ENCODE measurements around the gene OBP2B.
"Not testable (repeated sequence)": the region's sequence is repeated elsewhere in the genome, so short reads cannot be mapped to it uniquely, and the experiment has no call there.

The OBP2B gene

GRCh38 chr9:133227242-133227860 lies 18.3 kb upstream of the OBP2B start:
- TF ChIP-seq EZH2 (IDR thresholded peaks at IDR 0.05), result no peak
- no peak for TF ChIP-seq POLR2AphosphoS5 (IDR thresholded peaks at IDR 0.05; ENCODE audit: borderline replicate concordance, low read depth, low read length)
- no peak for TF ChIP-seq FOXP2 (optimal IDR thresholded peaks at IDR 0.05; ENCODE audit: control extremely low read depth, extremely low read length, insufficient read depth)
- no peaks in the 10 kb centered on the region for H3K9me3 ChIP-seq (ENCODE audit: low read depth, low read length)
- no peak for DNase-seq (ENCODE audit: low read depth, low spot score)
- H3K4me3 ChIP-seq, result no peak overlapping the region
- no peak overlapping the region for H3K9ac ChIP-seq (ENCODE audit: insufficient read length)
- H3K36me3 ChIP-seq (ENCODE audit: insufficient read depth, low read length), result no peaks in the 10 kb centered on the region
- H3K27ac ChIP-seq, result no peak overlapping the region

GRCh38 chr9:133226219-133227171 lies 17.4 kb upstream of the OBP2B start:
- Histone ChIP-seq H3K36me3 (ENCODE audit: insufficient read depth, low read length) (no peaks in the 10 kb centered on the region), H3K9ac (ENCODE audit: insufficient read length) (no peak overlapping the region), H3K27ac (no peak overlapping the region), H3K9me3 (ENCODE audit: low read depth, low read length) (no peaks in the 10 kb centered on the region), H3K4me3 (no peak overlapping the region)
- DNase-seq (ENCODE audit: low read depth, low spot score), result no peak
- TF ChIP-seq FOXP2 (optimal IDR thresholded peaks at IDR 0.05; ENCODE audit: control extremely low read depth, extremely low read length, insufficient read depth) (no peak), POLR2AphosphoS5 (IDR thresholded peaks at IDR 0.05; ENCODE audit: borderline replicate concordance, low read depth, low read length) (no peak), EZH2 (IDR thresholded peaks at IDR 0.05) (no peak)

GRCh38 chr9:133225171-133226011 lies 16.3 kb upstream of the OBP2B start:
- Histone ChIP-seq H3K36me3 (ENCODE audit: insufficient read depth, low read length) (no peaks in the 10 kb centered on the region), H3K9me3 (ENCODE audit: low read depth, low read length) (no peaks in the 10 kb centered on the region), H3K27ac (no peak overlapping the region), H3K4me3 (no peak overlapping the region), H3K9ac (ENCODE audit: insufficient read length) (no peak overlapping the region)
- no peak for DNase-seq (ENCODE audit: low read depth, low spot score)
- TF ChIP-seq POLR2AphosphoS5 (IDR thresholded peaks at IDR 0.05; ENCODE audit: borderline replicate concordance, low read depth, low read length) (no peak), EZH2 (IDR thresholded peaks at IDR 0.05) (no peak), FOXP2 (optimal IDR thresholded peaks at IDR 0.05; ENCODE audit: control extremely low read depth, extremely low read length, insufficient read depth) (no peak)

GRCh38 chr9:133224762-133225161 lies 15.7 kb upstream of the OBP2B start:
- Histone ChIP-seq H3K9me3 (ENCODE audit: low read depth, low read length) (no peaks in the 10 kb centered on the region), H3K4me3 (no peak overlapping the region), H3K9ac (ENCODE audit: insufficient read length) (no peak overlapping the region), H3K27ac (no peak overlapping the region), H3K36me3 (ENCODE audit: insufficient read depth, low read length) (no peaks in the 10 kb centered on the region)
- TF ChIP-seq EZH2 (IDR thresholded peaks at IDR 0.05) (no peak), POLR2AphosphoS5 (IDR thresholded peaks at IDR 0.05; ENCODE audit: borderline replicate concordance, low read depth, low read length) (no peak), FOXP2 (optimal IDR thresholded peaks at IDR 0.05; ENCODE audit: control extremely low read depth, extremely low read length, insufficient read depth) (no peak)
- DNase-seq (ENCODE audit: low read depth, low spot score), result no peak

- H3K9ac ChIP-seq (ENCODE audit: insufficient read length); DNase-seq (ENCODE audit: low read depth, low spot score); H3K4me3 ChIP-seq; H3K36me3 ChIP-seq (ENCODE audit: insufficient read depth, low read length); H3K9me3 ChIP-seq (ENCODE audit: low read depth, low read length); H3K27ac ChIP-seq: not testable (repeated sequence)
These were observed 14.2 kb upstream of the OBP2B start for GRCh38 chr9:133223159-133223756.

- not testable (repeated sequence) for H3K27ac ChIP-seq; H3K9me3 ChIP-seq (ENCODE audit: low read depth, low read length); H3K4me3 ChIP-seq; DNase-seq (ENCODE audit: low read depth, low spot score); H3K9ac ChIP-seq (ENCODE audit: insufficient read length); H3K36me3 ChIP-seq (ENCODE audit: insufficient read depth, low read length)
These were observed 12.9 kb upstream of the OBP2B start for GRCh38 chr9:133221994-133222393.

- Histone ChIP-seq H3K4me3 (no peak overlapping the region), H3K9me3 (ENCODE audit: low read depth, low read length) (no peaks in the 10 kb centered on the region), H3K36me3 (ENCODE audit: insufficient read depth, low read length) (no peaks in the 10 kb centered on the region), H3K9ac (ENCODE audit: insufficient read length) (no peak overlapping the region), H3K27ac (no peak overlapping the region)
- no peak for TF ChIP-seq FOXP2 (optimal IDR thresholded peaks at IDR 0.05; ENCODE audit: control extremely low read depth, extremely low read length, insufficient read depth)
- no peak for TF ChIP-seq POLR2AphosphoS5 (IDR thresholded peaks at IDR 0.05; ENCODE audit: borderline replicate concordance, low read depth, low read length)
- no peak for TF ChIP-seq EZH2 (IDR thresholded peaks at IDR 0.05)
- no peak for DNase-seq (ENCODE audit: low read depth, low spot score)
These were observed 12.2 kb upstream of the OBP2B start for GRCh38 chr9:133221177-133221809.

GRCh38 chr9:133218049-133218975 lies 9.3 kb upstream of the OBP2B start:
- DNase-seq (ENCODE audit: low read depth, low spot score); H3K9me3 ChIP-seq (ENCODE audit: low read depth, low read length); H3K27ac ChIP-seq; H3K9ac ChIP-seq (ENCODE audit: insufficient read length); H3K4me3 ChIP-seq; H3K36me3 ChIP-seq (ENCODE audit: insufficient read depth, low read length): not testable (repeated sequence)

- DNase-seq (ENCODE audit: low read depth, low spot score); H3K36me3 ChIP-seq (ENCODE audit: insufficient read depth, low read length); H3K9ac ChIP-seq (ENCODE audit: insufficient read length); H3K9me3 ChIP-seq (ENCODE audit: low read depth, low read length); H3K4me3 ChIP-seq; H3K27ac ChIP-seq: not testable (repeated sequence)
These were observed 8.4 kb upstream of the OBP2B start for GRCh38 chr9:133217333-133217988.

- H3K27ac ChIP-seq; H3K36me3 ChIP-seq (ENCODE audit: insufficient read depth, low read length); H3K4me3 ChIP-seq; H3K9ac ChIP-seq (ENCODE audit: insufficient read length); H3K9me3 ChIP-seq (ENCODE audit: low read depth, low read length); DNase-seq (ENCODE audit: low read depth, low spot score): not testable (repeated sequence)
These were observed 5.2 kb upstream of the OBP2B start for GRCh38 chr9:133214276-133214675.
